ENCODE measurements around the gene MXD4.

- TF ChIP-seq EZH2 (IDR thresholded peaks at IDR 0.05; ENCODE audit: insufficient read depth, poor library complexity, severe bottlenecking) (no peak), EZH2phosphoT487 (IDR thresholded peaks at IDR 0.05; ENCODE audit: insufficient read depth, low read depth) (no peak)
These were observed 2.2 kb downstream of the MXD4 start for GRCh38 chr4:2259541-2260343.
